ENCODE measurements around the gene FARS2.

DNA sequence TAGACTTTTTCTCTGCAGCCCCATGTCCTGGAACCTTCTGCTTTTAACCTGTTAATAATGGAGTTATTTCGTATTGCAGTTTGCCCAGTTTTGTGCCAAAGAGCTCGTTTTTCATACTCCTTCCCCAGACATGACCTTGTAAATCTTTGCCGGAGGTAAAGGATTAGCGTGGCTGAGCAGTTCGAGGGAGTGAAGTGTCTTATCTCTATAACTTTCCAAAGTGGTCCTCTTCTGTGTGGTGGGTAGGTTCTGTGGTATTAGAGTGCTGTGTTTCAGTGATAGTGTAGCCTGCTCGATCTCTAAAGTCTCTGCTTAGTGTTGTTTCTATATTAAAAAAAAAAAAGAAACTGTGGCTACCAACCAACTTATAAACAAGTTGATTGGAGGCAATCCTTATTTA lies 67.5 kb downstream of the FARS2 start:
- TF ChIP-seq, protein P1, sequence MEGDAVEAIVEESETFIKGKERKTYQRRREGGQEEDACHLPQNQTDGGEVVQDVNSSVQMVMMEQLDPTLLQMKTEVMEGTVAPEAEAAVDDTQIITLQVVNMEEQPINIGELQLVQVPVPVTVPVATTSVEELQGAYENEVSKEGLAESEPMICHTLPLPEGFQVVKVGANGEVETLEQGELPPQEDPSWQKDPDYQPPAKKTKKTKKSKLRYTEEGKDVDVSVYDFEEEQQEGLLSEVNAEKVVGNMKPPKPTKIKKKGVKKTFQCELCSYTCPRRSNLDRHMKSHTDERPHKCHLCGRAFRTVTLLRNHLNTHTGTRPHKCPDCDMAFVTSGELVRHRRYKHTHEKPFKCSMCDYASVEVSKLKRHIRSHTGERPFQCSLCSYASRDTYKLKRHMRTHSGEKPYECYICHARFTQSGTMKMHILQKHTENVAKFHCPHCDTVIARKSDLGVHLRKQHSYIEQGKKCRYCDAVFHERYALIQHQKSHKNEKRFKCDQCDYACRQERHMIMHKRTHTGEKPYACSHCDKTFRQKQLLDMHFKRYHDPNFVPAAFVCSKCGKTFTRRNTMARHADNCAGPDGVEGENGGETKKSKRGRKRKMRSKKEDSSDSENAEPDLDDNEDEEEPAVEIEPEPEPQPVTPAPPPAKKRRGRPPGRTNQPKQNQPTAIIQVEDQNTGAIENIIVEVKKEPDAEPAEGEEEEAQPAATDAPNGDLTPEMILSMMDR (IDR thresholded peaks at IDR 0.05; ENCODE audit: low read depth, low read length): no peak
- no peak for TF ChIP-seq MYC (IDR thresholded peaks at IDR 0.05; ENCODE audit: low read depth, low read length)
- TF ChIP-seq MAX (IDR thresholded peaks at IDR 0.05; ENCODE audit: low read depth, low read length): no peak
- TF ChIP-seq POLR2A (IDR thresholded peaks at IDR 0.05; ENCODE audit: extremely low read depth, insufficient read length): no peak

Measured in NB4 (cell line).